ENCODE data around the gene CDK5RAP3.
"Not testable (repeated sequence)": the region's sequence is repeated elsewhere in the genome, so short reads cannot be mapped to it uniquely, and the experiment has no call there.

The CDK5RAP3 gene, protein sequence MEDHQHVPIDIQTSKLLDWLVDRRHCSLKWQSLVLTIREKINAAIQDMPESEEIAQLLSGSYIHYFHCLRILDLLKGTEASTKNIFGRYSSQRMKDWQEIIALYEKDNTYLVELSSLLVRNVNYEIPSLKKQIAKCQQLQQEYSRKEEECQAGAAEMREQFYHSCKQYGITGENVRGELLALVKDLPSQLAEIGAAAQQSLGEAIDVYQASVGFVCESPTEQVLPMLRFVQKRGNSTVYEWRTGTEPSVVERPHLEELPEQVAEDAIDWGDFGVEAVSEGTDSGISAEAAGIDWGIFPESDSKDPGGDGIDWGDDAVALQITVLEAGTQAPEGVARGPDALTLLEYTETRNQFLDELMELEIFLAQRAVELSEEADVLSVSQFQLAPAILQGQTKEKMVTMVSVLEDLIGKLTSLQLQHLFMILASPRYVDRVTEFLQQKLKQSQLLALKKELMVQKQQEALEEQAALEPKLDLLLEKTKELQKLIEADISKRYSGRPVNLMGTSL

DNA sequence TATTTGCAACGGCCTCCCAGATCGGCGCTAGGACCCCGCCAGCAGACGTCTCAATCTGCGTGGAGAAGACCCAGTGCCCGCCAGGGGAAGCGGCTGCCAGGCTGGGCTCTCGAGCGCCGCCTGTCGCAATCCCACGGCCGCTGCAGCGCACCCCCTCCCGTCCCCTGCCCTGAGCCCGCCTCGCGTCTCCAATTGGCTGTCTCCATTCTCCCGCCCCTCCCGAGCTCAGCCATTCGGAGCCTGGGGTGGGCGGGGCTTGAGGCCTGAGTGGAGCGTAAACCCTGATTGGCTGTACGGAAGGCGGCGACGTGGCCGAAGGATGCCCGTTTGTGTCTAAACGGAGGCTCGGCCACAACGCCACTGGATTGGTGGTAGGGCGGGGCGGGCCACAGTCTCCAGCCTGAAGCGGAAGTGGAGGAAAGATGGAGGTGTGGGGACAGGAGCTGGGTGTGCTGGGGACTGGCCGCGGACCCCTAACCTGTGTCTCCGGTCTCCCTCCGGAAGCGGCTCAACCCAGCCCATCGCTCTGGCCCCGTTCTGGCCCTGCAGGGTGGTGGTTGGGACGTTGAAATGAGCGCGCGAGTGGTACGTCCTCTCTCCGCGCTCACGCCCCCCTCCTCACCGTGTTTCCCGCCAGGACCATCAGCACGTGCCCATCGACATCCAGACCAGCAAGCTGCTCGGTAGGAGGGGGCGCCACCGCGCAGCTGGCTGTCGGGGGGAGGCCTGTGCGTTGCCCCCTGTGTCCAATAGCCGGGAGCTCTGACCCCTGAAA, at the start of gene CDK5RAP3:
CDK5RAP3 (plus strand) TSS at position 389 of the 775 bp plus-strand sequence; CDS start at position 423, 34 bp downstream.
- peak; percentile 88 to 100 (median 99) for DNase-seq

DNA sequence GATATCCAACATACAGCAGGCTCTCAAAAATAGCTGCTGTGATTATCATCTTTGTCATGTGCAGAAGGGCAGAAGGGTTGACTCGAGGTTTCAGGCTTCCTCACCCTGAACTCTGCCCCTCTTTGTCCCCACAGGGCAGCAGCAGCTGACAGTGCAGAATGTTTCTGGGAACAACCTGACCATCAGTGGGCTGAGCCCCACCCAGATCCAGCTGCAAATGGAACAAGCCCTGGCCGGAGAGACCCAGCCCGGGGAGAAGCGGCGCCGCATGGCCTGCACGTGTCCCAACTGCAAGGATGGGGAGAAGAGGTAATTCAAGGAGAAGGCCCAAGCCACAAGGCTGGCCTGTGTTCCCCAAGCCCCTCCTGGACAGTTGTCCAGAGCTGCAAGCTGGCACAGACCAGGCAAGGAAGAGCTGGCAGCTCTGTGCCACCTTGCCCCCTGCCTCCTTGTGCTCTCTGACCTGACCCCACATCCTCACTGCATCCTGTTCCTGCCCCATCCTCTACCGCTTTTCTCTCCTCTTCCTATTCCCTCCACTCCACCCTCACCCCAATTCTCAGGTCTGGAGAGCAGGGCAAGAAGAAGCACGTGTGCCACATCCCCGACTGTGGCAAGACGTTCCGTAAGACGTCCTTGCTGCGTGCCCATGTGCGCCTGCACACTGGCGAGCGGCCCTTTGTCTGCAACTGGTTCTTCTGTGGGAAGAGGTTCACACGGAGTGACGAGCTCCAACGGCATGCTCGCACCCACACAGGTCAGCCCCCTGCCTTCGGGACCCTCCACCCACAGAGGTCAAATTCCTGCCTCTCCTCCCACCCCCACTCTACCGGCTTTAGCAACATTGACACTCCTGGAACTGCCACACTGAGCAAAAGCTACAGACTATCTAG, 45.9 kb upstream of the CDK5RAP3 start:
- DNase-seq: no peak

DNA sequence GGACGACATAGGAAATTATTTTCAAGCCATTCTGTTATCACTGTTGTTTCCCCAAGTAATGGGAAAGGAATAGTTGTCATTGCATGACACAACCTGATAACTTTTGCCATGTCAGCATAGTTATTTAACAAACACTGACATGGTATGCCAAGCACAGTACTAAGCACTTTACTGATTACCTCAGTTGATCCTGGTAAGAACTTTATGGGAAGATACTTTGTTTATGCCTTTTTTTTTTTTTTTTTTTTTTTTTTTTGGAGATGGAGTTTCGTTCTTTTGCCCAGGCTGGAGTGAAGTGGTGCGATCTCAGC, 45.3 kb upstream of the CDK5RAP3 start:
- DNase-seq: no peak

DNA sequence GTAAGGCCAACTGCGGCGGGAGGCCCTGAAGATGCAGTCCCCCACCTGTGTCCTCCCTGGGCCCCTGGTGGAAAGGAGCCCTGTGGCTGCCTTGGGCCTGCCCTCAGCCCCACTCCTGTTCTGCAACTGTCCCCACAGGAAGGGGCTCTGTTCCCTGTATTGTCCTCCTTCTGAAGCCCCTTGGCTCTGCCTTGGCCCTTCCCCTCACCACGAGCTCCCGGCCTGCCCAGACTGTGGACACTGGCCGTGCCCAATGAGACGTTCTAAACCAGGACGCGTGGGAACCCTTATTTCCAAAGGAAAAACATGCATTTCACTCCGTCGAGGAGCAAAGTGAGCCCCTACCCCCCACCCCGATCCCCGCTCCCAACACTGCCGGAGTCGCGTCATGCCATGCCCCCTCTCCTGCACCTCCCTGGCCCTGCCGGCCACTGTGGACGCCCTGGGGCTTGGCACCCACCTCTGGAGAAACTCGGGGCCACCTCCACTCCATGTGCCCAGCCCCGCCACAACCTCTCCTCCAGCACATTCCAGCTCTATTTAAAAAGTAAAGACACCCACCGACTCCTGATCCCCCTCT, 43.0 kb upstream of the CDK5RAP3 start:
- DNase-seq: no peak

DNA sequence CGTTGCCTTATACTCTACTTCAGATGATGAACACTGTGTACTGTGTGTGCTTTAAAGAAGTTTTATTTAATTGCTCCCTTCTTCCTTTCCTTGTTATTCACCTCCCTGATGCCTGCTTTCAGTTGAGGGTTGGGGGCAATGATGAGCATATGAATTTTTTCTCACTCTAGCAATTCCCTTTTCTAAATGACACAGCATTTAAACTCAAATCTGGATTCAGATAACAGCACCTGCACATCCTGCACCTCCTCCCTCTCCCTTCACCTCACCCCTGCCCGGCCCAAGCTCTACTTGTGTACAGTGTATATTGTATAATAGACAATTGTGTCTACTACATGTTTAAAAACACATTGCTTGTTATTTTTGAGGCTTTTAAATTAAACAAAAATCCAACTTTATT, 42.5 kb upstream of the CDK5RAP3 start:
- no peak for DNase-seq

DNA sequence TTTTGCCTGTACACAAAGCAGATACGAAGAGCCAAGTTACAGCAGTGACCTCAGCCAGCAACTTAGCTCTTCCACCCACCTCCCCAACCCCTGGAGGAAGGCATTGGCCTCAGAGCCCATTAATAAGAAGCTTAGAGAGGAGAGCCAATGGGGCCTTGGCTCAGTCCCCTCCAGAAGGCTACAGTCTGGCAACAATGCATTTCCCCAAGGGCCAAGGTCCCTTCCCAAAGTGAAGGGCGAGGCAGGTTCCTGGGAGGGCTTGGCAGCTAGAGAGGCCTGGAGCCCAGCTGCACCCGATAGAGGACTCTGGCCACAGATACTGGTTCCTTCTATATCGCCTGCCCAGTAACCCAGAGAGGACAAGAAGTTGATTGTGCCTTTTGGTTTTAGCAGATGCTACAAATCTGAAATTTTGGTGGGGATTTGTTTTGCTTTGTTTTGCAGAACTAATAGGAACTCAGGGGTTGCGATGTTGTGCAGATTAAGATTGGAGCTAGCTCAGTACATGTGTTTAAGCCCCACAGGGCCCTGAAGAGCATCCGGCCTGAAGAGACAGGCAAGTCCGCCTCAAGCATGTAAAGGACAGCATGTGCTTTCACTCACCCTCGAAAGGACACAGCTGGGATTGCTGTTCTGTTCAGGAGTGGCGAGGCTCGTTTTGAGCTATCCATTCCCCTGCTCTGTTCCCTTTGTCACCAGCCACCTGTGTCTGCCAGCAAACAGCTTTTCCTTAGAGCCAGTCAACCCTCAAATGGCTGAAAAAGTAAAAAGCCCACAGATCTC, 41.5 kb upstream of the CDK5RAP3 start:
- DNase-seq: peak in 2 of 56 donors; percentile 6 to 25

DNA sequence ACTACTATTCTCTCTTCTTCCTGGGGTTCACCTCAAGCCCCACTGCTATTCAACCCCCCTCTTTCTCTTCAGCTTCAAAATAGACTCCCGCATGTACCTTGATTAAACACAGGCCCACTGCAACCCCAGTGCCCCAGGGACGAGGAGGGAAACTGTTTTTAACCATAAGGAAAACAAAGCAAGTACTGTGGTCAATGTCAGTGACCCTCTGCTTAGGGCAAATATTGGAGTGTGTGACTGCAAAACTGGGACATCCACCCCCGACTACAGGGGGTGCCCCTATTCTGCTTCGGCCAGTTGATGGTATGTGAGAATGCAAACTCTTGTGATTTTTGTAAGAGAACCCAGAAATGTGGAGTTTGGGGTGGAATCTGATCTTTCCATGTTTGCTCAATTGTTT, 39.1 kb upstream of the CDK5RAP3 start:
- DNase-seq: no peak

DNA sequence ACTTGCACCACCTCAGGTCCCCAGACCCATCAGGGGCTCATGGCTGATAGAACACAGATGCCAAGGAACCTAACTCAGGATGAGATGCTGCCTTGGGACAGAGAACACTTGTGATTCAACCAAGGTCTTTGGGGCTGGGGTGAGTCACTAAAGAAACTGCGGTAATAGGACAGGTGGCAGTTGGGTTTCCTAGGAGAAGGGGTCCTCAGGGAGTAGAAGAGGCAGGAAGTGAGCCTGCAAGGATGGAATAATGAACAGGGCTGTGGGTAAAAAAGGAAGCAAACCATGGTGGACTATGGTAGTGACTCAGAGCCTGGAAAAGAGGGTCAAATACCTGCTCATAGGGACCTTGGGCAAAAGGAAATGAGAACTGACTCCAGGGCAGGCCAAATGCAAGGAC, 36.1 kb upstream of the CDK5RAP3 start:
- DNase-seq: no peak

DNA sequence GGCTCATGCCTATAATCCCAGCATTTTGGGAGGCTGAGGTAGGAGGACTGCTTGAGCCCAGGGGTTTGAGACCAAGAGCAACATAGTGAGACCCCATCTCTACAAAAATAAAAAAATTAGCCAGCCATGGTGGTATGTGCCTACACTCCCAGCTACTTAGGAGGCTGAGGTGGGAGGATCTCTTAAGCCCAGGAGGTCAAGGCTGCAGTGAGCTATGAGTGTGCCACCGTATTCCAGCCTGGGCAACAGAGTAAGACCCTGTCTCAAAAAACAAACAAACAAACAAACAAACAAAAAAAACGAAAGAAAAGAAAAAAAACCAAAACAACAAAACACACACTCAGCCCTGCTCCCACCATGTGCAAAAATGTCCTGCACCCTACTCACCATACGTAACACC, 35.4 kb upstream of the CDK5RAP3 start:
- DNase-seq: not testable (repeated sequence)

DNA sequence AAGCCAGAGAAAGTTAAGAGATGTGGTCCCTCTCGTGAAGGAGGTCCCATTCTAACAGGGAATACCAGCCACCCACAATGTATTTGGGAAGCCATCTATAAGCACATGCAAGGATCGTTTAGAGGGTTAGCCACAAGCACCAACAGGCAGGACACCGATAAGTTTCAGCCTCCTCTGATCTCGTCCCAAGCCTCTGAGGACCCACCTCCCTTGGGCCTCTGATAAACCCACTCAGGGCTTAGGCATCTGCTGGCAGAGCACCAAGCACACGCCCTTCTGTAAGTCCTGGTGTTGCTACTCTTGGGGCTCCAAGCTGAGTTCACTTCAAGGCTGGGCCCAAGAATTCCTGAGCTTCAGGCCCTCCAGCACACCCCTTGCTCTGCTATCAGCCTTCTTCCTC, 35.0 kb upstream of the CDK5RAP3 start:
- DNase-seq: no peak

DNA sequence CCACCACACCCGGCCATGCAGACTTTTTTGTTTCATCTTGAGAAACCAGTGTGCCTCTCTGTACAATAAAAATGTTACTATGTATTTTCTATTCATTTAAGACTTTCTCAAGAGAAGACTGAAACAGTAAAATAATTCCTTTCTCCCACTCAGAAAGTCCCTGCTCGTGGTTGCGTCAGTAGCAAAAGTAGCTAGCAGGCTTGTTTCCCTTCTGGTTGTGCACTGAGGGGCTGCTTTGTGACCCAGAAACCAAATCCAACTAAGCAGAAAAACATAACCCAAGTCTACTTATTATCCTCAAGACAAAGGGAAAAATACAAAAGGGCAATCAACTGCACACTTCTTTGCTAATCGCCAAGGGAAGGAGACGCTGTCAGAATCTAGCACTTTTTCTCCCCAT, 33.0 kb upstream of the CDK5RAP3 start:
- DNase-seq: no peak

DNA sequence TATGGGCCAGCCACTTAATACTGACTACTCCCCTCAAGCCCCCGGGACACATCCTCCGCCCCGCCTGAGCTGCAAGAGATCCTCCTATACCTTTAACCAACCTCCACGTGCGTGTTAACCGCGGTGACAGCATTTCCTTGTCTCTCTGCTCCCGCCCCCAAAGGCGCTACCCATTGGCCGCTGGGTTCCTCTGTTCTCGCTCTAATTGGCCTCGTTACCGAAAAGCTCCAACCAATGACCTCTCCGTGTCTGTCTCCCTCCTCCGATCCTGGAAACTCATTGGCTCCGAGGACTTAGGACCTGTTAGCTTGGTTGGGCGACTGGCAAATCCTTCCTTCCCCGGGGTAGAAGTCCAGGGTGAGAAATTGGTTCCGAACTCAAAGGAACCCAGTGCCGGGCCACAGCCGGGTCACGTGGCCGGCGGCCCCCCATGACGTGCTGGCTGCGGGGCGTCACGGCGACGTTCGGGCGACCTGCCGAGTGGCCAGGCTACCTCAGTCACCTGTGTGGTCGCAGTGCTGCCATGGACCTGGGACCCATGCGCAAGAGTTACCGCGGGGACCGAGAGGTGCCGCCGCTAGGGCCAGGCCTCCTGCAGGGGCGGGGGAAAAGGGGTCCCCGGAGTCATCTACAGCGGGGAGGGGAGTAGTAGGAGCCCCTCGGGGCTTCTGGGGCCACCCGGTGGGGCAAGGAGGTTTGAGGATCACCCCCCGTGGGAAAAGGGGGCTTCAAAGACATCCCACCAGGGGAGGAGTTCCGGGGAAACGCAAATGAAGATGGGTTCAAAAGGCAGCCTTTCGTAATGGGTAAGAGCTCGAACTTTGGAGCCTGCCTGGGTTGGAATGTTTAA, 29.4 kb upstream of the CDK5RAP3 start, which contains the start of gene PNPO:
PNPO (plus strand) TSS at position 326 of the 850 bp plus-strand sequence; CDS start at position 431, 105 bp downstream.
- DNase-seq: peak; percentile 53 to 98 (median 92)

DNA sequence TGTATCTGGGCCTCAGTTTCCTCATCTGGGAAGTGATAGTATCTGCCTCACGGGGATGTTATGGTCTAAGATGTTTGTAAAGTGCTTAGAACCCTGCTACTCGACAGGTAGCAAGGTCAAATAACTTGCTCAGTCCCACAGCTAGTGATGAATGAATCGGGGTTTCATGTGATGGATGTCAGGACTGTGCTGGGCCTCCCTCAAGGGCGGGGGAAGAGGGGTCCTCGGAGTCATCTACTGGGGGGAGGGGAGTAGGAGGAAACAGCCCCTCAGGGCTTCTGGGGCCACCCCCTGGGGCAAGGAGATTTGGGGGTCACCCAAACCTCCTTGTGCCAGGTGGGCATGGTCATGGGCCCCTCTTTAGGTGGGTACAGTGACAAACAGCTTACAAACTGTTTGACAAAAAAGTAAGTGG, 28.8 kb upstream of the CDK5RAP3 start:
- DNase-seq: no peak

DNA sequence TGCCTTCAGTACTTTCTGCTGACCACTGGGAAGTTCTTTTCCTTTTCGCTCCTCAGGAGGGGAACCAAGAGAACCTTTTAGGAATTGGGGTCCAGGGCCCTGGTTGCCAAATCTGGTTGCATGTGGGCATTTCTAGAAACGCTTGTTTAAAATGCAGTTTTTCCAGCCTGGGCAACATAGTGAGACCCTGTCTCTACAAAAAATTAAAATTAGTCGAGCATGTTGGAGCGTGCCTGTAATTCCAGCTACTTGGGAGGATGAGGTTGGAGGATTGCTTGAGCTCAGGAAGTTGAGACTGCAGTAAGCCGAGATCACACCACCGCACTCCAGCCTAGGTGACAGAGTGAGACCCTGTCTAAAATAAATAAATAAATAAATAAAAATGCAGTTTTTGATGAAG, 28.3 kb upstream of the CDK5RAP3 start:
- no peak for DNase-seq

DNA sequence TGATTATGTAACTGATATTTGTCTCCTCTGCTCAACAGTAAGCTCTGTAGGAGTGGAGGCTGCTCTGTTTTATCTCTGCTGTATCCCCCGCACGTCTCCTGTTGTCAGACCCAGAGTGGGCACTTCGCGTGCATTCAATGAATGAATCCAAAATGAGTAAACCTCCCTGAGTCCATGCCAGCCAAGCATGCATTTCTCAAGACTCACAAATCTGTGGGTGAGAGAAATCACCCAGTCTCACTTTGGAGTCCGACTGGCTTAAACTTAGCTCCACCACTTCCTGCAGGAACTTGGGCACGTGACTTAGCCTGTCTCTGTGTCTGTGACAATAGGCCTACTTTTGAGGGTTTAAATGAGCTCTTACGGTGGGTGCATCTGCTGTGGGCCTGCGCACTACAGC, 25.8 kb upstream of the CDK5RAP3 start:
- peak in 35 of 56 donors; percentile 8 to 81 (median 38) for DNase-seq

DNA sequence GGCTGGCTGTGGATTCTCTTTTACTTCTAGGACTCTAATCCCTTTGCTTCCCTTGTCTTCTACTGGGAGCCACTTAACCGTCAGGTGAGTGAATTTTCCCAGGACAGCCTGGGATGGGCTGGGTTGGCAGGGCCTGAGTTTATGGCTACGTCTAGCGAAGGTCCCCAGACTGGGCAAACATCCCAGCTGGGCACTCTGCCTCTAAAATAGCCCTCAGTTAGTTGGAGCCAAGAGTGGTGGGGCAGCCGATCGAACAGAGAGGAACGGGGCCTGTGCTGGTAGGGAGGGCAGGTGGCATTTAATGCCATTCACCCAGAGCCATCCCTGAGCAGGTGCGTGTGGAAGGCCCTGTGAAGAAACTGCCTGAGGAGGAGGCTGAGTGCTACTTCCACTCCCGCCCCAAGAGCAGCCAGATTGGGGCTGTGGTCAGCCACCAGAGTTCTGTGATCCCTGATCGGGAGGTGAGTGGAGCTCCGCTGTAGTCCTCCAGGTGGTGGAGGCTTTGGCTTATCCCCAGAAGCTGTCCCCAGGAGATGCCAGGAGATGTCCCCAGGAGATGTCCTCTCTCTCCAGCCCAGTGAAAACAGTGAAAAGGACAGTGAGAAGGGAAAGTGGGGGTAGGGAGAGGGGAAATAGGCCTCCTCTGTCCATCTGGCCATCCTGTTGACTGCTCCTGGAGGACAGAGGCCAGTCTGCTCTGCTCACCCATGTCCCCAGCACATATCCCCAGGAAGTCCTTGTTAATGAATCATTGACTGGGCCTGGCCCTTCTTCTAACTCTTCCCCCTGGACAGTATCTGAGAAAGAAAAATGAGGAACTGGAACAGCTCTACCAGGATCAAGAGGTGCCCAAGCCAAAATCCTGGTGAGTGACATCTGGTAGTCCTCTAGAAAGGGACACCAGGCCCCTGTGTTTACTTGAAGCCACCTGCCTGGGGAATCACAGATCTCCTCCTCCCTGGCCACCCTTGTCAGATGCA, 25.1 kb upstream of the CDK5RAP3 start:
- peak in 20 of 56 donors; percentile 7 to 66 (median 32) for DNase-seq

DNA sequence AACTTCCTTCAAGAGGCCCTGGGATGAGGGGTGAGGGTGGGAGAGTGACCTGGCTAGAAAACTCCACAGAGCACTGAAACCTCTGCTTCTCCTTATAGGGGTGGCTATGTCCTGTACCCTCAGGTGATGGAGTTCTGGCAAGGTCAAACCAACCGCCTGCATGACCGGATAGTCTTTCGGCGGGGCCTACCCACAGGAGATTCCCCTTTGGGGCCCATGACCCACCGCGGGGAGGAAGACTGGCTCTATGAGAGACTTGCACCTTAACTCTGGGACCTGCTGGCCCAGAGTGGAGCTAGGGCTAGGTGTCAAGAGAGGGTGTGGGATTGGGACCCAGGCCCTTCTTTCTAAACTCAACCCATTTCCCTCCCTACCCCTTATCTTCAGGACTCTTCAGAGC, 24.4 kb upstream of the CDK5RAP3 start:
- no peak for DNase-seq

DNA sequence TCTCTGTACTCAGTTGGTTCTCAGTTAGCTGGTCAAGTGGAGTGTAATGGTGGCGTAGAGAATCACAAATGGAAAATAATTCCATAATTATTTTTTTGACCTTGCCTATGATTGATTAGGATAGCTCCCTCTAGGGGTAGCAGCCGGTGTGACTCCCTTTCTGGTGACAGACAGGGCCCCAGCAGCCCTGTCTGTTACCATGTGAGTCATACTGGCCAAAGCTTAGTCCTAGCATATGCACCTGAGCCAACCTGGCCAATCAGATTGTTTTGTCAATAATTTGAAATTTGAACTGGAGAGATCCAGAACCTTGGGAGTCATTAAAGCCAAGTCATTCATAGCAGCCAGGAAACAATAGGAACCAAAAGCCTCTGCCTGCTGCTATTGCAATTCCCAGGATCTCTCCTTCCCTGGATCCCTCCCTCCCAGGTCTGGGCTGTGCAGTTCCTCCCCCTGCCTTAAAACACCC, 23.9 kb upstream of the CDK5RAP3 start:
- DNase-seq: peak in 33 of 56 donors; percentile 2 to 73 (median 20)

Data from amygdala (tissue), 56 donors.